IMR-90 (cell line): ENCODE results near the gene SDK1. TPM values are rescaled to one million over a fixed set of nuclear protein-coding genes. Genes with fewer than 3 reads are reported as not detected.

ENCODE experiments used
- ATAC-seq: fragments of 200-7000 bp; cut with Tn5 transposase; 2 replicates; pipeline ENCODE4 v1.9.1; 2020; ENCODE audit warnings: low read depth, mild to moderate bottlenecking, moderate library complexity
- BruUV-seq: library from RNA; stranded (reverse); fragments of 400-500 nt; replicated peaks from 2 replicates; lab custom pipeline; 2021; lab: Mats Ljungman, UMichigan
- CTCF ChIA-PET: fragments of 300-600 bp; formaldehyde crosslinking; extraction: SDS; loops from one replicate; lab custom pipeline; 2021; ENCODE audit warnings: antibody characterized with exemption; lab: Yijun Ruan, JAX
- POLR2A ChIA-PET: fragments of 300-600 bp; sonication (Branson Sonifier 250); formaldehyde crosslinking; loops from one replicate; lab custom pipeline; 2022; ENCODE audit warnings: antibody characterized with exemption; ENCODE audit not compliant: unreplicated experiment; lab: Charles Lee
- DNase-seq: peaks from one replicate; pipeline ENCODE4 v3.0.0; 2013
- H2AFZ ChIP-seq: replicated peaks from 2 replicates; pipeline ENCODE3; 2013; ENCODE audit warnings: low read length, mild to moderate bottlenecking; ENCODE audit not compliant: poor library complexity
- H2AK5ac ChIP-seq: 2 replicates; pipeline ENCODE4 v1.6.1; 2013; ENCODE audit warnings: low read depth, low read length, inconsistent platforms
- H2AK9ac ChIP-seq: replicated peaks from 2 replicates; pipeline ENCODE3; 2013; ENCODE audit warnings: mild to moderate bottlenecking, low read depth, low read length, moderate library complexity; ENCODE audit not compliant: poor library complexity
- H2BK120ac ChIP-seq: 2 replicates; pipeline ENCODE4 v1.6.1; 2013; ENCODE audit warnings: low read depth, low read length, inconsistent platforms
- H2BK15ac ChIP-seq: 3 replicates; pipeline ENCODE4 v1.6.1; 2013; ENCODE audit warnings: low read depth, low read length, inconsistent platforms
- H2BK20ac ChIP-seq: 2 replicates; pipeline ENCODE4 v1.6.1; 2013; ENCODE audit warnings: low read depth, mild to moderate bottlenecking, inconsistent platforms, low read length, moderate library complexity
- H2BK5ac ChIP-seq: 2 replicates; pipeline ENCODE4 v1.6.1; 2013; ENCODE audit warnings: mild to moderate bottlenecking, low read depth, low read length, inconsistent platforms; ENCODE audit not compliant: poor library complexity, severe bottlenecking
- H3K14ac ChIP-seq: replicated peaks from 2 replicates; pipeline ENCODE4 v1.6.1; 2013; ENCODE audit warnings: low read depth, low read length, inconsistent platforms
- H3K18ac ChIP-seq: 2 replicates; pipeline ENCODE4 v1.6.1; 2013; ENCODE audit warnings: low read depth, low read length, control low read depth
- H3K23ac ChIP-seq: 2 replicates; pipeline ENCODE4 v1.6.1; 2013; ENCODE audit warnings: low read depth, low read length, inconsistent platforms
- H3K27ac ChIP-seq: 2 replicates; pipeline ENCODE4 v1.5.1; 2013; ENCODE audit warnings: mild to moderate bottlenecking, control low read depth, low read length; ENCODE audit not compliant: insufficient read depth
- H3K27me3 ChIP-seq: 2 replicates; pipeline ENCODE4 v1.6.1; 2013; ENCODE audit warnings: low read length; ENCODE audit not compliant: control insufficient read depth, insufficient read depth
- H3K36me3 ChIP-seq: 2 replicates; pipeline ENCODE4 v1.6.1; 2013; ENCODE audit warnings: low read length, mixed read lengths; ENCODE audit not compliant: control insufficient read depth, insufficient read depth
- H3K4ac ChIP-seq: 2 replicates; pipeline ENCODE4 v1.6.1; 2013; ENCODE audit warnings: low read depth, low read length, inconsistent platforms
- H3K4me1 ChIP-seq: 2 replicates; pipeline ENCODE4 v1.6.1; 2013; ENCODE audit warnings: low read length, mixed read lengths; ENCODE audit not compliant: control insufficient read depth, insufficient read depth
- H3K4me2 ChIP-seq: 2 replicates; pipeline ENCODE4 v1.6.1; 2013; ENCODE audit warnings: low read depth, mild to moderate bottlenecking, control low read depth, low read length, moderate library complexity
- H3K4me3 ChIP-seq: 2 replicates; pipeline ENCODE4 v1.5.1; 2013; ENCODE audit warnings: low read depth, mild to moderate bottlenecking, control low read depth, low read length, moderate library complexity; ENCODE audit not compliant: insufficient read depth
- H3K56ac ChIP-seq: 2 replicates; pipeline ENCODE4 v1.6.1; 2013; ENCODE audit warnings: low read length, inconsistent platforms; ENCODE audit not compliant: insufficient read depth; ENCODE audit errors: extremely low read depth
- H3K79me1 ChIP-seq, 2 experiments: 2 replicates each; pipeline ENCODE4 v1.6.1; 2013; ENCODE audit warnings: low read length in 2 of 2, inconsistent platforms in 1 of 2, low read depth in 1 of 2
- H3K9ac ChIP-seq: 2 replicates; pipeline ENCODE4 v1.6.1; 2013; ENCODE audit warnings: low read depth, low read length, control low read depth
- H3K9me1 ChIP-seq: 2 replicates; pipeline ENCODE4 v1.6.1; 2013; ENCODE audit warnings: low read length, inconsistent platforms; ENCODE audit not compliant: insufficient read depth
- H3K9me3 ChIP-seq: 2 replicates; pipeline ENCODE4 v1.6.1; 2013; ENCODE audit warnings: low read length; ENCODE audit not compliant: control insufficient read depth, insufficient read depth
- H4K20me1 ChIP-seq: 2 replicates; pipeline ENCODE4 v1.6.1; 2013; ENCODE audit warnings: low read length, inconsistent platforms; ENCODE audit not compliant: insufficient read depth
- H4K5ac ChIP-seq: 2 replicates; pipeline ENCODE4 v1.6.1; 2013; ENCODE audit warnings: mild to moderate bottlenecking, low read depth, low read length, control low read depth
- H4K8ac ChIP-seq, 2 experiments: 2 replicates each; pipeline ENCODE4 v1.6.1; 2013; ENCODE audit warnings: low read depth in 2 of 2, low read length in 2 of 2, control low read depth in 1 of 2, inconsistent platforms in 1 of 2
- H4K91ac ChIP-seq: 2 replicates; pipeline ENCODE4 v1.6.1; 2013; ENCODE audit warnings: low read depth, low read length, inconsistent platforms; ENCODE audit not compliant: insufficient read depth
- CTCF ChIP-seq: conservative IDR thresholded peaks from 2 replicates; pipeline ENCODE4 v1.5.1; 2012; ENCODE audit warnings: mild to moderate bottlenecking, low read depth, low read length, improper control_type of control experiment
- WGBS, 2 experiments: methylation state at CpG; one replicate each; pipeline versions ENCODE4 v1.1.5 to v1.1.7; 2013; ENCODE audit warnings: missing lambda C conversion rate in 2 of 2; ENCODE audit not compliant: insufficient read length in 1 of 2; ENCODE audit errors: extremely low coverage in 2 of 2; 5-methylcytosine and 5-hydroxymethylcytosine counted together
- dilution Hi-C: fragments of 300-500 bp; cut with HindIII; formaldehyde crosslinking; loops from one replicate; pipeline ENCODE4 v1.14.3; 2018; ENCODE audit warnings: low sequenced_read_pairs; ENCODE audit not compliant: unreplicated experiment
- in situ Hi-C: fragments of 300-500 bp; cut with MboI; formaldehyde crosslinking; loops from 3 replicates; pipeline ENCODE4 v1.14.3; 2019; ENCODE audit warnings: low sequenced_read_pairs, inconsistent platforms, mixed read lengths
- intact Hi-C: fragments of 100-400 bp; cut with micrococcal nuclease; formaldehyde crosslinking; loops from 2 replicates; pipeline ENCODE4 v1.10.0; 2022
- polyA plus RNA-seq, 3 experiments: library from polyadenylated mRNA; depleted of rRNA; stranded (reverse); fragments of >200 nt; gene quantifications; 2 replicates each; pipeline ENCODE4 v1.2.3, GENCODE V29; 2012; ENCODE audit warnings: low replicate concordance in 1 of 3
- total RNA-seq: library from RNA; depleted of rRNA; stranded (reverse); fragments of >200 nt; gene quantifications from 2 replicates; pipeline ENCODE4 v1.2.3, GENCODE V29; 2012

The SDK1 gene
- total and polyA plus RNA-seq, 2 of the 4 experiments (the other 2 are of a cell fraction) = 1.5 to 1.6 TPM

GRCh38 chr7:3917436-3917835, 616.4 kb downstream of the SDK1 start:
- Histone ChIP-seq H2BK5ac (no peak overlapping the region), H3K56ac (no peak overlapping the region), H3K27me3 (no peaks in the 10 kb centered on the region), H4K8ac (no peak overlapping the region), H3K23ac (no peak overlapping the region), H3K4ac (no peak overlapping the region), H3K79me1 (no peaks in the 10 kb centered on the region), H3K9me1 (no peaks in the 10 kb centered on the region), H2BK15ac (no peak overlapping the region), H3K9me3 (no peaks in the 10 kb centered on the region; the same call in 1 of the 2 replicates), H4K91ac (no peak overlapping the region), H4K20me1 (no peaks in the 10 kb centered on the region), H3K4me1 (peaks cover 6% of the 10 kb centered on the region; the same call in 1 of the 2 replicates), H3K14ac (no peak overlapping the region), H3K4me2 (no peak overlapping the region), H2AFZ (no peak overlapping the region), H4K5ac (no peak overlapping the region), H3K27ac (no peak overlapping the region), H3K36me3 (no peaks in the 10 kb centered on the region), H3K4me3 (no peak overlapping the region), H3K9ac (no peak overlapping the region), H2AK9ac (no peak overlapping the region), H3K18ac (no peak overlapping the region), H2AK5ac (no peak overlapping the region), H2BK20ac (no peak overlapping the region), H2BK120ac (no peak overlapping the region)
- POLR2A ChIA-PET = no interaction called here
- ATAC-seq (no peak), DNase-seq (no peak)
- BruUV-seq = no TSS peak
- in situ Hi-C loops (no loop called here), dilution Hi-C loops (no loop called here), intact Hi-C loops (no loop called here)
- 80% methylated on average over 1 of the region's 4 CpGs; no CpG with 5 or more reads in 1 of the 2 experiments for WGBS, 2 experiments
- TF ChIP-seq CTCF = no peak
- CTCF ChIA-PET = no interaction called here
